Ectodermal cell (in vitro differentiated cells): ENCODE data around the gene ST6GALNAC5.

Experiments
- H3K27ac ChIP-seq: 2 replicates; pipeline ENCODE4 v1.7.0; 2013; ENCODE audit warnings: mild to moderate bottlenecking, low read depth, low read length; ENCODE audit not compliant: insufficient read depth, poor library complexity, severe bottlenecking
- H3K27me3 ChIP-seq: 2 replicates; pipeline ENCODE4 v1.7.0; 2013; ENCODE audit warnings: mild to moderate bottlenecking, low read length; ENCODE audit not compliant: insufficient read depth, control insufficient read depth, poor library complexity, severe bottlenecking
- H3K36me3 ChIP-seq: one replicate; pipeline ENCODE4 v1.7.0; 2013; ENCODE audit warnings: low read length; ENCODE audit not compliant: control insufficient read depth, insufficient read depth
- H3K4me1 ChIP-seq: one replicate; pipeline ENCODE4 v1.7.0; 2013; ENCODE audit warnings: low read length; ENCODE audit not compliant: control insufficient read depth, insufficient read depth
- H3K4me3 ChIP-seq: 2 replicates; pipeline ENCODE4 v1.7.0; 2013; ENCODE audit warnings: low read depth, low read length, control low read depth; ENCODE audit not compliant: insufficient read depth
- H3K9me3 ChIP-seq: 2 replicates; pipeline ENCODE4 v1.7.0; 2013; ENCODE audit warnings: mild to moderate bottlenecking, low read length, moderate library complexity; ENCODE audit not compliant: control insufficient read depth
- WGBS, 2 experiments: methylation state at CpG; one replicate each; pipeline ENCODE4 v1.1.7; 2013; ENCODE audit warnings: missing lambda C conversion rate in 2 of 2; 5-methylcytosine and 5-hydroxymethylcytosine counted together

ST6GALNAC5 gene

DNA sequence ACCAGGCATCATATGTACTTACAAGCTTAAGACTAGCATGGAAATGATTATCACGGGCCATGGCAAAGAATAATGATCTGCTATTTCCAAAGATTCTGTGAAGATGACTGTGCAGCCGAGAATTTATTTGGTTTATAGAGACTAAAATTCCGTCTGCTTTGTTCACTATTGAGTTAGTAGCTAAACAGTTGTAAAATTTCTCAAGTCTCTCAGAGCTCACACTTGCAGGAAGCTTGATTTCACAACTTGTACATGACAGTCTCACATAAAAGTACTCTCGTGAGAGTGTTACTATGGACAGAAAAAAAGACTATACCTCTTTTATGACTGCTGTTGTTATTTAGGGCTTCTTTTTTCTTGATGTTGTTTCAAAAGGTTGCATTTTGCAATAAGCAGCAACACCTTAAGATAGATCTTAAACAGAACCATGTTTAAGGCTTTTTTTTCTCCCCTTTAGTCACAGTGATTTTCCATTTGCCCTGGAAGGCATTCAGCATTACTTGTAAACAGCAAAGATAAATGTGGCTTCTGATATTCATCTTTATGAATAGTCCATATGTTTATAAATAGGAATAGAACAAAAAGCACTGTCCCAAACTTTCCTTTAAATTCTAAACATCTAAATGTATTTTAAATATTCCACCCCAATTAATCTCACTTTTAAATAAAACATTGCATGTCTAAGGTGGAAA, 24.8 kb downstream of the ST6GALNAC5 start:
- Histone ChIP-seq H3K36me3 (no peaks in the 10 kb centered on the region), H3K4me1 (no peaks in the 10 kb centered on the region), H3K4me3 (no peak overlapping the region), H3K27me3 (no peaks in the 10 kb centered on the region), H3K27ac (no peak overlapping the region), H3K9me3 (no peaks in the 10 kb centered on the region)
- WGBS, 2 experiments, result 96% methylated on average over 4 of the region's 4 CpGs

DNA sequence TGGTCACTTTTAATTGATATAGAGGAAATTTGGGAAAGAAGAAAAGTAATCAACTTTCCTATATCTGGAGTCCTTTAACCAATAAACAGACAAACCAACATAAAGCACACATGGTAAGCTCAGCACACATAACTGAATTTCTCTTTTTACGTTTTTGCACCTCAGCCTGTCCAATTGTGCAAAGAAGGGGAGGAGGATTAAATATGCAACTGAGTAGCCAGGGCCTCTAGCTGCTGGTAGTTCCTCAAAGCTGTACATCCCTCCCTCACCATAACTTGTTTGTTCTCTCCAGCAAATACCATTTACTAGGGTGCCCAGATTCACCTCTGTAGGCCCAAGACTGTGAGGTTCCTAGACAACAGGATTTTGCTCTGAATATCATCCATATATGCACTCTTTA, 25.4 kb downstream of the ST6GALNAC5 start:
- no peak overlapping the region for H3K27ac ChIP-seq
- WGBS, 2 experiments, result 83 to 89% methylated on average over 1 of the region's 1 CpG
- no peaks in the 10 kb centered on the region for H3K27me3 ChIP-seq
- no peaks in the 10 kb centered on the region for H3K36me3 ChIP-seq
- H3K4me3 ChIP-seq, result no peak overlapping the region
- no peaks in the 10 kb centered on the region for H3K4me1 ChIP-seq
- H3K9me3 ChIP-seq, result no peaks in the 10 kb centered on the region

DNA sequence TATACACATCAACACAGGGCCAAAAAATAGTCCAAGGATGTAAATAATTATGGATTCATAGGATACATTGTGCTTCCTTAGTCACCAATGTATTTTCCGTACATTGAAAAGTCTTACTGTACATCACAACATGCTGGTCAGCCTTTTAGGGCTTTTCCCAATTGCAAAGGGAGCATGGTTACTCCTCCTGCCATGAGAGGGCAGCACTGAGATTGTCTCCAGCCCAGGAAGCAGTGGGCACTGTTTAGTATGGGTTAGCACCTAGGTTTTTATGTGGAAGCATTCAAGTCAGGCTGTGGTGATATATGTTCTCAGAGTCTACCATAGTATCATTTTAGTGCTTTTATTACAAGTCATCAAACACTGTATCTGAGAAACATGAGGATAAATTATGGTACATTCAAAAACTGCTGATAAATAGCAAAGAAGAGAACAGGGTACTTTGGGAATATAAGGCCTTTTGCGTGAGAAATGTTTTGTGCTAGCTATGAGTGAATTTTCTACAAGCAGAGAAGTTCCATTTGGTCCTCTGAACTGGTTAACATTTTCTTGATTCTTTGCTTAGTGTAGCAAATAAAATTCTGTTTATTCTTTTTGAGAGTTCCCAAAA, 34.0 kb downstream of the ST6GALNAC5 start:
- Histone ChIP-seq H3K4me3 (no peak overlapping the region), H3K27ac (no peak overlapping the region), H3K9me3 (no peaks in the 10 kb centered on the region), H3K27me3 (no peaks in the 10 kb centered on the region), H3K36me3 (no peaks in the 10 kb centered on the region), H3K4me1 (no peaks in the 10 kb centered on the region)
- 90 to 92% methylated on average over 2 of the region's 2 CpGs for WGBS, 2 experiments

- 94% methylated on average over 3 to 4 of the region's 4 CpGs for WGBS, 2 experiments
Measured at GRCh38 chr1:76905876-76906595, 38.8 kb downstream of the ST6GALNAC5 start.

DNA sequence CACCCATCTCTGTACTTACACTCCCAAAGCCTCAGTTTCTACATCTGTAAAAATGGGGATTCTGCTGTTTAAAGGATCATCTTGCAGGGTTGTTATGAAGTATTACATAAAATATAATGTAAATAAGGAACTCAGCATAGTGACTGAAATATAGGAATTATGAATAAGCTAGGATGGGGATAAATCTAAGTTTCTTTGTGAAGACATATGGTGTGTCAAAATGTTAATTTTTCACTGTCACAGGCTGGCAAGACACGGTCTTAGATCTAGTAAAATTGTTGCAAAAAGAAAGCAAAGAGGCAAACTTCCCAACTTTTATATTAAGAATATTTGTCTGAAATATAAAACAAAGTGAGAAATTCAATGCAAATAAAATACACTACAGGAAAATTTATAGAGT, 42.0 kb downstream of the ST6GALNAC5 start:
- Histone ChIP-seq H3K4me1 (no peaks in the 10 kb centered on the region), H3K27ac (no peak overlapping the region), H3K36me3 (no peaks in the 10 kb centered on the region), H3K4me3 (no peak overlapping the region), H3K9me3 (no peaks in the 10 kb centered on the region), H3K27me3 (no peaks in the 10 kb centered on the region)
- WGBS, 2 experiments, result 83 to 91% methylated on average over 1 of the region's 1 CpG

More at GRCh38 chr1:76905876-76906595, 38.8 kb downstream of the ST6GALNAC5 start:
- Histone ChIP-seq H3K4me1 (no peaks in the 10 kb centered on the region), H3K36me3 (no peaks in the 10 kb centered on the region), H3K4me3 (no peak overlapping the region), H3K27me3 (no peaks in the 10 kb centered on the region), H3K27ac (no peak overlapping the region), H3K9me3 (no peaks in the 10 kb centered on the region)

DNA sequence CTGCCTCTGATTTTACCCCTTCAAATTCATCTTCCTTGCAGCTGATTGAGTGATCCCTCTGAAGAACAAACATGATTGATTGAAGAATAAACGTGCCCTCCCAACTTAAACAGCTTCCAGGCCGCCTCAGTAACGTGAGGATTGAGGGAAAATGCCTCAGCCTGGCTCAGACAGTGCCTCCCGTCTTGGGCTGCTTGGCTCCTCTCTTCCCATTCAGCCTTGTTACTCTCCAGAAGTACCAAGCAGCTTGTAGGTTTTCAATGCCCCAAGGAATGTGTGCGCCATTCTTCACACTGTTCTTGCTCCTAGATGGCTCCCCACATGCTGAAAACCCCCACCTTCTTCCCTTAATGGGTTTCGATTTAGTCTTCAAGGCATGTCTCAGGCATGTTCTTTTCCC, 51.8 kb downstream of the ST6GALNAC5 start:
- no peaks in the 10 kb centered on the region for H3K27me3 ChIP-seq
- no peaks in the 10 kb centered on the region for H3K9me3 ChIP-seq
- no peak overlapping the region for H3K27ac ChIP-seq
- no peaks in the 10 kb centered on the region for H3K36me3 ChIP-seq
- 63 to 66% methylated on average over 6 of the region's 6 CpGs for WGBS, 2 experiments
- peaks cover 8% of the 10 kb centered on the region for H3K4me1 ChIP-seq
- no peak overlapping the region for H3K4me3 ChIP-seq

DNA sequence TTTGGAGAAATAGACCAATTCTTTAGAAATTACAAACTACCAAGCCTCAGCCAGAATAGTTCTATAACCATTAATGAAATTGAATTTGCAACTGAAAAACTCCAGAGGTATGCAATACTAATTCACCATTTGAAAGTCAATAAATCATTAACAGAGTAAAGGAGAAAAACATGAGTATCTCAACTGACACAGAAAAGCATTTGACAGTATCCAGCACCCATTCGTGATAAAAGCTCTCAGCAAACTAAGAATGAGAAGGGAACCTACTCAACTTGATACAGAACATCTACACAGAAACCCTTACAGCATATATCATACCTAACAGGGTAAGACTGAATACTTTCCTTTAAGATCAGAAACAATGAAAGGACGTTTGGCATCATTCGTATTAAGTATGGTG, 54.3 kb downstream of the ST6GALNAC5 start:
- Histone ChIP-seq H3K36me3 (no peaks in the 10 kb centered on the region), H3K4me3 (no peak overlapping the region), H3K9me3 (no peaks in the 10 kb centered on the region), H3K27me3 (no peaks in the 10 kb centered on the region), H3K27ac (no peak overlapping the region), H3K4me1 (peaks cover 8% of the 10 kb centered on the region)
- WGBS, 2 experiments, result 73 to 89% methylated on average over 1 to 3 of the region's 3 CpGs

DNA sequence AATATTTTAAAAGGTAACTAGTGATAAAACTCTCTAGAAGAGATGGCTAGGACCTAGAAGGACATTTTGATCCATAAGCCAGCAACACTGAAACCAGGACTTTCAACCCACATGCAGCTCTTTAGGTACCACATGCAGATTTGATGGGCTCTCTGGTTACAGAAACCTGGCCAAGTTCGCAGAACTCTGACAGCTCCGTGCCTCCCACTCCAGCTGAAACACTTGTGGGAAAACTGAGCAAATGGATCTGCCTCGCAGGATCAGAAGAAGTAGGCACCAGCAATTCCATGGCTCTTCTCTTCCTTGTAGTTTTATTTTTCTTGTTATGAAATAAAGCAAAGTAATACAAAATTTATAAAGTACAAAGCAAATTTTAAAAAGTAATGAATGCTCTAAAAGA, 58.5 kb downstream of the ST6GALNAC5 start:
- Histone ChIP-seq H3K9me3 (no peaks in the 10 kb centered on the region), H3K27ac (no peak overlapping the region), H3K36me3 (no peaks in the 10 kb centered on the region), H3K27me3 (no peaks in the 10 kb centered on the region), H3K4me3 (no peak overlapping the region), H3K4me1 (no peaks in the 10 kb centered on the region)
- 92 to 95% methylated on average over 3 of the region's 3 CpGs for WGBS, 2 experiments

DNA sequence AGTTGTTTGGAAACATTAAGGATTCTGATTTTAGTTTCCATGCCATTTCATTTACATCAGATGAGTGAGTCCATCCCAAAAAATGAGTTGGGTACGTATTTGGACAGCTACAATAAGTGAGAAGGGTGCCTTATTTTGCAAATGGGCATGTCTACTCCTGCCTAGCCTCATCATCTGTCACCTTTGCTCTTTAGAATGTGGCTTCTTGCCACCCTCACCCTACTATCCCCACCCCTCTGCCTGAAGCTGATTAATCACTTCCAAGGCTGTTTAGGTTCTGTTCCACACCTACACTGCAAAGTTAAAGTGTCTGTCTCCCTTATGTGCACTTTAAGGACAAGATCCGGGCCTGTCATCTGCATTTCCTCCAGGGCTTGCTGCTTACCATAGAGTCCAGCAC, 61.2 kb downstream of the ST6GALNAC5 start:
- H3K9me3 ChIP-seq, result no peaks in the 10 kb centered on the region
- WGBS, 2 experiments, result 93 to 100% methylated on average over 2 of the region's 2 CpGs
- no peak overlapping the region for H3K4me3 ChIP-seq
- no peak overlapping the region for H3K27ac ChIP-seq
- no peaks in the 10 kb centered on the region for H3K4me1 ChIP-seq
- no peaks in the 10 kb centered on the region for H3K27me3 ChIP-seq
- H3K36me3 ChIP-seq, result no peaks in the 10 kb centered on the region

DNA sequence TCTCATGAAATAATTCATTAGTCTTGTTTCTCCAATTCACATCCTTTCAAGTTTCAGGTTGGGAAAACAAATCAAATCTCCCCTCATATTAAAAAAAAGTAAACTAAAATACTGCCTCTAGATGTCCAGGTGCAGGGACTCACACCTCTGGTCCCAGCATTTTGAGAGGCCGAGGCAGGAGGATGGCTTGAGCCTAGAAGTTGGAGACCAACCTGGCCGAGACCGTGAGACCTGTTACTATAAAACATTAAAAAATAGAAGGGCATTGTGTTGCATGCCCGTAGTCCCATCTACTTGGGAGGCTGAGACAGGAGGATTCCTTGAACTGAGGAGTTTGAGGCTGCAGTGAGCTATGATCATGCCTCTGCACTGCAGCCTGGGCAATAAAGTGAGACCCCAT, 61.9 kb downstream of the ST6GALNAC5 start:
- 92 to 98% methylated on average over 4 of the region's 4 CpGs for WGBS, 2 experiments
- Histone ChIP-seq H3K27me3 (no peaks in the 10 kb centered on the region), H3K36me3 (no peaks in the 10 kb centered on the region), H3K9me3 (no peaks in the 10 kb centered on the region), H3K27ac (no peak overlapping the region), H3K4me3 (no peak overlapping the region), H3K4me1 (no peaks in the 10 kb centered on the region)
